ENCODE data around the gene CUL4A. TPM values are rescaled to one million over a fixed set of nuclear protein-coding genes. Genes with fewer than 3 reads are reported as not detected.
"Not testable (repeated sequence)": the region's sequence is repeated elsewhere in the genome, so short reads cannot be mapped to it uniquely, and the experiment has no call there.

The CUL4A gene
- total RNA-seq, 1 donor from 2014 or later, result 60.1 TPM

GRCh38 chr13:113245849-113246796, 36.7 kb downstream of the CUL4A start:
- no peaks in the 10 kb centered on the region for H3K27me3 ChIP-seq (ENCODE audit: low read depth)
- H3K4me1 ChIP-seq, result no peaks in the 10 kb centered on the region
- DNase-seq (no peak), ATAC-seq (peak; percentile 88)
- H3K4me3 ChIP-seq, result no peak overlapping the region
- no peak overlapping the region for H3K27ac ChIP-seq
- intact Hi-C loops (cut with DNase I), result no loop called here
- H3K36me3 ChIP-seq, result peaks cover 99% of the 10 kb centered on the region
- no peaks in the 10 kb centered on the region for H3K9me3 ChIP-seq
- TF ChIP-seq CTCF (IDR thresholded peaks at IDR 0.05), result peak; percentile 40

- no peak for DNase-seq
- Histone ChIP-seq H3K9me3 (no peaks in the 10 kb centered on the region), H3K27ac (no peak overlapping the region), H3K27me3 (ENCODE audit: low read depth) (no peaks in the 10 kb centered on the region), H3K4me1 (no peaks in the 10 kb centered on the region), H3K4me3 (no peak overlapping the region), H3K36me3 (peaks cover 100% of the 10 kb centered on the region)
- no peak for ATAC-seq
- intact Hi-C loops (cut with DNase I), result no loop called here
- TF ChIP-seq CTCF (IDR thresholded peaks at IDR 0.05), result no peak
Observed at GRCh38 chr13:113252516-113253095, 43.2 kb downstream of the CUL4A start.

GRCh38 chr13:113257908-113258307, 48.5 kb downstream of the CUL4A start:
- H3K36me3 ChIP-seq, result peaks cover 95% of the 10 kb centered on the region
- ATAC-seq; DNase-seq; H3K4me1 ChIP-seq; H3K27me3 ChIP-seq (ENCODE audit: low read depth); H3K4me3 ChIP-seq; H3K27ac ChIP-seq; H3K9me3 ChIP-seq; intact Hi-C loops (cut with DNase I): not testable (repeated sequence)

GRCh38 chr13:113258321-113259054, 49.1 kb downstream of the CUL4A start:
- no peaks in the 10 kb centered on the region for H3K9me3 ChIP-seq
- H3K4me3 ChIP-seq, result no peak overlapping the region
- DNase-seq (no peak), ATAC-seq (peak in 1 of 2 donors; percentile 35)
- H3K36me3 ChIP-seq, result peaks cover 95% of the 10 kb centered on the region
- no peak for TF ChIP-seq CTCF (IDR thresholded peaks at IDR 0.05)
- no peaks in the 10 kb centered on the region for H3K27me3 ChIP-seq (ENCODE audit: low read depth)
- no peak overlapping the region for H3K27ac ChIP-seq
- intact Hi-C loops (cut with DNase I), result no loop called here
- H3K4me1 ChIP-seq, result no peaks in the 10 kb centered on the region

- no peak overlapping the region for H3K4me3 ChIP-seq
- no peak for ATAC-seq
- peaks cover 90% of the 10 kb centered on the region for H3K36me3 ChIP-seq
- DNase-seq, result no peak
- intact Hi-C loops (cut with DNase I), result no loop called here
- TF ChIP-seq CTCF (IDR thresholded peaks at IDR 0.05), result no peak
- H3K9me3 ChIP-seq, result no peaks in the 10 kb centered on the region
- H3K27me3 ChIP-seq (ENCODE audit: low read depth), result no peaks in the 10 kb centered on the region
- H3K27ac ChIP-seq, result no peak overlapping the region
- no peaks in the 10 kb centered on the region for H3K4me1 ChIP-seq
Observed at GRCh38 chr13:113260996-113261395, 51.6 kb downstream of the CUL4A start.

- H3K9me3 ChIP-seq; intact Hi-C loops (cut with DNase I); H3K27ac ChIP-seq; DNase-seq; ATAC-seq; H3K27me3 ChIP-seq (ENCODE audit: low read depth); H3K4me3 ChIP-seq; H3K4me1 ChIP-seq: not testable (repeated sequence)
- H3K36me3 ChIP-seq, result peaks cover 75% of the 10 kb centered on the region
Observed at GRCh38 chr13:113263016-113263415, 53.6 kb downstream of the CUL4A start.
